ENCODE measurements around the gene SNX13.

SNX13 gene

DNA sequence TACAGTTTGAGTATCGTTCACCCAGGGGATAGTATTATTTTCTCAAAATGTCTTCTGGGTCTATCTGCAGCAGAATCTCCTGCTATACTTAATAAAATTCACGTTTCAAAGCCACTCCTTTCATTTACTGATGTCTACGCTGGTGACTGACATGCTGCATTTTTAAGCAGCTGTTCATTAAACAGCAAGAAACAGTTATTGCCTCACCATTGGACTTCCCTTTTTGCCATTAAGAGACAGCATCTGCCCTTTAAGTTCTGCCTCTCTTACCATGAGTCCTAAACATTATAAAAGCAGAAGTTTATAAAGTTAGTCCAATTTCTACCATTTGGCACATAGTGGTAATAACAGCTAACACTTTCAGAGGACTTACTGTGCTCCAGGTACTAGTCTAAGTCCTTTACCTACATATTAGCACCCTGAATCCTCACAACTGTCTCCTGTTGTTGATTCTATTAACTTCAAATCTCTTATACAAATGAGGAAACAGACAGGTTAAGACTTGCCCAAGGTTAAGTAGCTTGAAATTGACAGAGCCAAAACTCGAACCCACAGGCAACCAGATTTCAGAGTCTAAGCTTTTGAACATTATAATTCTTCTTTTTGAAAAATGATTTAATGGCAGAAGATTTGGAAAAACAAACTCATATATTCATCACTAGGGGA, 169.5 kb downstream of the SNX13 start:
- Histone ChIP-seq H3K27me3 (replicated peaks; ENCODE audit: insufficient read depth, low read length) (no peaks in the 10 kb centered on the region), H3K9me2 (replicated peaks; ENCODE audit: insufficient read depth, low read length) (no peaks in the 10 kb centered on the region), H3K4me1 (ENCODE audit: low read length) (peaks cover 19% of the 10 kb centered on the region), H3K27ac (ENCODE audit: low read length) (no peak overlapping the region), H3K9me3 (replicated peaks; ENCODE audit: insufficient read depth, low read length) (no peaks in the 10 kb centered on the region), H3F3A (ENCODE audit: insufficient read depth, low read length) (peaks cover 5% of the 10 kb centered on the region), H3K9ac (ENCODE audit: low read length) (no peak overlapping the region), H3K36me3 (replicated peaks; ENCODE audit: insufficient read depth, low read length) (no peaks in the 10 kb centered on the region), H3K4me2 (ENCODE audit: low read depth, low read length) (no peak overlapping the region), H4K20me1 (ENCODE audit: insufficient read depth, low read length) (no peaks in the 10 kb centered on the region), H3K4me3 (ENCODE audit: low read length) (no peak overlapping the region), H2AFZ (ENCODE audit: low read length) (no peak overlapping the region), H3K79me2 (ENCODE audit: low read length) (no peaks in the 10 kb centered on the region)
- TF ChIP-seq EZH2phosphoT487 (IDR thresholded peaks at IDR 0.05; ENCODE audit: low read length) (no peak), EZH2 (optimal IDR thresholded peaks at IDR 0.05; ENCODE audit: low read depth, low read length) (no peak)
- TF ChIP-seq, protein P1, sequence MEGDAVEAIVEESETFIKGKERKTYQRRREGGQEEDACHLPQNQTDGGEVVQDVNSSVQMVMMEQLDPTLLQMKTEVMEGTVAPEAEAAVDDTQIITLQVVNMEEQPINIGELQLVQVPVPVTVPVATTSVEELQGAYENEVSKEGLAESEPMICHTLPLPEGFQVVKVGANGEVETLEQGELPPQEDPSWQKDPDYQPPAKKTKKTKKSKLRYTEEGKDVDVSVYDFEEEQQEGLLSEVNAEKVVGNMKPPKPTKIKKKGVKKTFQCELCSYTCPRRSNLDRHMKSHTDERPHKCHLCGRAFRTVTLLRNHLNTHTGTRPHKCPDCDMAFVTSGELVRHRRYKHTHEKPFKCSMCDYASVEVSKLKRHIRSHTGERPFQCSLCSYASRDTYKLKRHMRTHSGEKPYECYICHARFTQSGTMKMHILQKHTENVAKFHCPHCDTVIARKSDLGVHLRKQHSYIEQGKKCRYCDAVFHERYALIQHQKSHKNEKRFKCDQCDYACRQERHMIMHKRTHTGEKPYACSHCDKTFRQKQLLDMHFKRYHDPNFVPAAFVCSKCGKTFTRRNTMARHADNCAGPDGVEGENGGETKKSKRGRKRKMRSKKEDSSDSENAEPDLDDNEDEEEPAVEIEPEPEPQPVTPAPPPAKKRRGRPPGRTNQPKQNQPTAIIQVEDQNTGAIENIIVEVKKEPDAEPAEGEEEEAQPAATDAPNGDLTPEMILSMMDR (IDR thresholded peaks at IDR 0.05; ENCODE audit: low read length): no peak
- DNase-seq: no peak

DNA sequence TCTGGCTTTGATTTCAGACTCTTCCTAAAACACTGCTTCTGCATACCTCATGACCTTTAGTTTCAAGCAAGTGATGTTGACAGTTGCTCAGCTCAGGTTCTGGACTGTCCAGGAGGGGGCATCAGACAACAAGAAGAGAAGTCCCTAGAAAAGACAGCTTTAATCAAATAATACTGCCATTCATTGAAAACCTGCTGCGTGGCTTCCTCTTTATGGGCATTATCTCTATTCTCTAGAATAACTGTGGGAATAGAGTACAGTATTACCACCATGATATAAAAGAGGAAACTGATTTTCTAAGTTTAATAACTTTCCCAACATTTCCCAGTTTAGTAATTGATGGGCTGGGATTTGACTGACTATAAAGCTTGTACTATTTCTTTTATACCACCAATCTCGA, 170.4 kb downstream of the SNX13 start:
- Histone ChIP-seq H3K79me2 (ENCODE audit: low read length) (no peaks in the 10 kb centered on the region), H3K4me1 (ENCODE audit: low read length) (peaks cover 19% of the 10 kb centered on the region), H3K36me3 (replicated peaks; ENCODE audit: insufficient read depth, low read length) (no peaks in the 10 kb centered on the region), H3K4me3 (ENCODE audit: low read length) (no peak overlapping the region), H4K20me1 (ENCODE audit: insufficient read depth, low read length) (no peaks in the 10 kb centered on the region), H3K27ac (ENCODE audit: low read length) (no peak overlapping the region), H3K4me2 (ENCODE audit: low read depth, low read length) (no peak overlapping the region), H3K27me3 (replicated peaks; ENCODE audit: insufficient read depth, low read length) (no peaks in the 10 kb centered on the region), H3K9me2 (replicated peaks; ENCODE audit: insufficient read depth, low read length) (no peaks in the 10 kb centered on the region), H2AFZ (ENCODE audit: low read length) (no peak overlapping the region), H3K9ac (ENCODE audit: low read length) (no peak overlapping the region), H3F3A (ENCODE audit: insufficient read depth, low read length) (peaks cover 5% of the 10 kb centered on the region), H3K9me3 (replicated peaks; ENCODE audit: insufficient read depth, low read length) (no peaks in the 10 kb centered on the region)
- DNase-seq: peak; percentile 71
- TF ChIP-seq EZH2phosphoT487 (IDR thresholded peaks at IDR 0.05; ENCODE audit: low read length) (no peak), EZH2 (optimal IDR thresholded peaks at IDR 0.05; ENCODE audit: low read depth, low read length) (no peak)
- TF ChIP-seq, protein P1 (IDR thresholded peaks at IDR 0.05; ENCODE audit: low read length): peak; percentile 84

DNA sequence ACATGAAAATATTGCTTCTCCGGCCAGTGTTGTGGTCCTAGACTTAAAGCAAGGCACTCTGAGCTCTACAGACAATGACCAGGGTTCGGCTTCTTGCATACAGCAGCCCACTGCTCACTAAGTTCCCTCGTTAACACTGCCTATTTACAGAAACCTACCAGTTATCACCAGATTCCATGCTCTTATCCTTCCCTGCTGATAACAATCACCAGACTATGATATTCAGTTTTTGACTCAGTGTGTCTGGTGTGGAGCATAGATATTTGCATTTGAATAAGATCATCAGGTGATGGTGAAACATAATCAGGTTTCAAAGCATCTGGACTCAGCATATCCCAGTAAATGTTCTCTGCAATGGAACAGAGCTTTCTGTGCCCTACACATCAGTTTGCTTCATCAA, 182.3 kb downstream of the SNX13 start:
- Histone ChIP-seq H3K9me3 (replicated peaks; ENCODE audit: insufficient read depth, low read length) (no peaks in the 10 kb centered on the region), H3K9ac (ENCODE audit: low read length) (no peak overlapping the region), H3K4me2 (ENCODE audit: low read depth, low read length) (no peak overlapping the region), H3K9me2 (replicated peaks; ENCODE audit: insufficient read depth, low read length) (no peaks in the 10 kb centered on the region), H3K4me3 (ENCODE audit: low read length) (no peak overlapping the region), H3K27ac (ENCODE audit: low read length) (no peak overlapping the region), H3K27me3 (replicated peaks; ENCODE audit: insufficient read depth, low read length) (no peaks in the 10 kb centered on the region), H4K20me1 (ENCODE audit: insufficient read depth, low read length) (no peaks in the 10 kb centered on the region), H2AFZ (ENCODE audit: low read length) (no peak overlapping the region), H3K36me3 (replicated peaks; ENCODE audit: insufficient read depth, low read length) (no peaks in the 10 kb centered on the region), H3K4me1 (ENCODE audit: low read length) (no peaks in the 10 kb centered on the region), H3K79me2 (ENCODE audit: low read length) (no peaks in the 10 kb centered on the region), H3F3A (ENCODE audit: insufficient read depth, low read length) (no peaks in the 10 kb centered on the region)
- no peak for TF ChIP-seq EZH2 (optimal IDR thresholded peaks at IDR 0.05; ENCODE audit: low read depth, low read length)
- TF ChIP-seq, protein P1 (IDR thresholded peaks at IDR 0.05; ENCODE audit: low read length): no peak
- TF ChIP-seq EZH2phosphoT487 (IDR thresholded peaks at IDR 0.05; ENCODE audit: low read length): no peak
- DNase-seq: no peak
